Osteocyte (in vitro differentiated cells): ENCODE results near the gene KLHL17. TPM values are rescaled to one million over a fixed set of nuclear protein-coding genes. Genes with fewer than 3 reads are reported as not detected.

ENCODE experiments used
- DNase-seq: peaks from one replicate; pipeline ENCODE4 v3.0.0; 2021; ENCODE audit warnings: mixed read lengths; ENCODE audit not compliant: unreplicated experiment; ENCODE audit errors: extremely low spot score
- H3K27ac Mint-ChIP-seq: one replicate; pipeline ENCODE4 v1.8.0; 2021; ENCODE audit warnings: mild to moderate bottlenecking, mixed read lengths; ENCODE audit not compliant: unreplicated experiment
- H3K27me3 Mint-ChIP-seq: one replicate; pipeline ENCODE4 v1.8.0; 2021; ENCODE audit warnings: mixed read lengths; ENCODE audit not compliant: unreplicated experiment
- H3K36me3 Mint-ChIP-seq: one replicate; pipeline ENCODE4 v1.8.0; 2021; ENCODE audit warnings: mixed read lengths; ENCODE audit not compliant: unreplicated experiment
- H3K4me1 Mint-ChIP-seq: one replicate; pipeline ENCODE4 v1.8.0; 2021; ENCODE audit warnings: mixed read lengths; ENCODE audit not compliant: unreplicated experiment
- H3K4me3 Mint-ChIP-seq: one replicate; pipeline ENCODE4 v1.8.0; 2021; ENCODE audit warnings: mild to moderate bottlenecking, moderate library complexity, mixed read lengths; ENCODE audit not compliant: unreplicated experiment
- H3K9me3 Mint-ChIP-seq: one replicate; pipeline ENCODE4 v1.8.0; 2021; ENCODE audit warnings: mixed read lengths; ENCODE audit not compliant: unreplicated experiment
- CTCF ChIP-seq: fragments of 200-600 bp; sonication (generic); IDR thresholded peaks from 2 replicates; pipeline ENCODE4 v1.5.0; 2021; ENCODE audit warnings: antibody characterized with exemption, mild to moderate bottlenecking, moderate library complexity
- total RNA-seq: library from RNA; stranded (reverse); gene quantifications from 2 replicates; pipeline ENCODE4 v1.2.1, GENCODE V29; 2021

KLHL17 gene
- total RNA-seq, 1 donor from 2014 or later: 31.7 TPM

GRCh38 chr1:934991-935750 is 25.2 kb upstream of the KLHL17 start:
- peaks cover 36% of the 10 kb centered on the region for H3K4me1 Mint-ChIP-seq
- TF ChIP-seq CTCF: no peak
- H3K36me3 Mint-ChIP-seq: no peaks in the 10 kb centered on the region
- no peaks in the 10 kb centered on the region for H3K27me3 Mint-ChIP-seq
- H3K27ac Mint-ChIP-seq: no peak overlapping the region
- no peak for DNase-seq
- H3K9me3 Mint-ChIP-seq: no peaks in the 10 kb centered on the region
- no peak overlapping the region for H3K4me3 Mint-ChIP-seq

- no peak for DNase-seq
- H3K36me3 Mint-ChIP-seq: no peaks in the 10 kb centered on the region
- H3K27me3 Mint-ChIP-seq: no peaks in the 10 kb centered on the region
- H3K9me3 Mint-ChIP-seq: no peaks in the 10 kb centered on the region
- no peak for TF ChIP-seq CTCF
- H3K4me1 Mint-ChIP-seq: peaks cover 38% of the 10 kb centered on the region
- H3K4me3 Mint-ChIP-seq: no peak overlapping the region
- H3K27ac Mint-ChIP-seq: no peak overlapping the region
Observed at GRCh38 chr1:935751-936231, 24.6 kb upstream of the KLHL17 start.

GRCh38 chr1:936348-937264 is 23.8 kb upstream of the KLHL17 start:
- Mint-ChIP-seq H3K4me3 (no peak overlapping the region), H3K27ac (no peak overlapping the region)

GRCh38 chr1:937521-937920 is 22.9 kb upstream of the KLHL17 start:
- H3K4me3 Mint-ChIP-seq: no peak overlapping the region
- DNase-seq: no peak
- TF ChIP-seq CTCF: no peak
- no peaks in the 10 kb centered on the region for H3K36me3 Mint-ChIP-seq
- H3K27ac Mint-ChIP-seq: no peak overlapping the region
- H3K9me3 Mint-ChIP-seq: no peaks in the 10 kb centered on the region
- H3K27me3 Mint-ChIP-seq: no peaks in the 10 kb centered on the region
- H3K4me1 Mint-ChIP-seq: peaks cover 34% of the 10 kb centered on the region

More at GRCh38 chr1:936348-937264, 23.8 kb upstream of the KLHL17 start:
- Mint-ChIP-seq H3K27me3 (no peaks in the 10 kb centered on the region), H3K4me1 (peaks cover 38% of the 10 kb centered on the region), H3K36me3 (no peaks in the 10 kb centered on the region), H3K9me3 (no peaks in the 10 kb centered on the region)
- DNase-seq: no peak
- TF ChIP-seq CTCF: no peak
